GM12873 (cell line): ENCODE data around the gene RNU2-1.
"Not testable (repeated sequence)": the region's sequence is repeated elsewhere in the genome, so short reads cannot be mapped to it uniquely, and the experiment has no call there.

ENCODE experiments used
- CTCF ChIP-seq: IDR thresholded peaks from 2 replicates; pipeline ENCODE4 v1.5.1; 2012; ENCODE audit warnings: low read depth, mild to moderate bottlenecking, moderate library complexity, low read length, control low read depth; ENCODE audit not compliant: insufficient read depth; ENCODE audit errors: missing control alignments

The RNU2-1 gene

GRCh38 chr17:43233877-43234276 is at the start of gene RNU2-1:
TSS of gene RNU2-1 (minus strand) at chr17:43233977.
- TF ChIP-seq CTCF, result not testable (repeated sequence)

GRCh38 chr17:43228020-43228782 is 5.6 kb downstream of the RNU2-1 start, which contains the start of gene CCDC200:
TSS of gene CCDC200 (minus strand) at chr17:43228623. CDS start at chr17:43228554, 69 bp downstream.
- TF ChIP-seq CTCF, result not testable (repeated sequence)

DNA sequence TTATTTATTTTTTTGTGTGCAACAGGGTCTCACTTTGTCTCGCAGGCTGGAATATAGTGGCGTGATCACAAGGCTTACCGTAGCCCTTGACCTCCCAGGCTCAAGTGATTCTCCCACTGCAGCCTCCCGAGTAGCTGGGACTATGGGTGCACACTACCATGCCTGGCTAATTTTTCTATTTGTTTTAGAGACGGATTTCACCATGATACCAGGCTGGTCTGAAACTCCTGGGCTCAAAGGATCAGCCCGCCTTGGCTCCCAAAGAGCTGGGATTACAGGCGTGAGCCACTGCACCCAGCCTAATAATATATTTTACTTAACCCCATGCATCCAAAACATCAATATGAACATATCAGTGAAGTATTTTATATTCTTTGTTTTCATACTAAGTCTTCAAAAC is 7.4 kb downstream of the RNU2-1 start:
- TF ChIP-seq CTCF, result no peak

GRCh38 chr17:43224146-43224705 is 9.6 kb downstream of the RNU2-1 start:
- TF ChIP-seq CTCF, result no peak

GRCh38 chr17:43220511-43221125 is 13.2 kb downstream of the RNU2-1 start:
- TF ChIP-seq CTCF, result no peak

- TF ChIP-seq CTCF, result no peak
Measured at GRCh38 chr17:43219746-43220380, 13.9 kb downstream of the RNU2-1 start.

GRCh38 chr17:43219001-43219400 is 14.8 kb downstream of the RNU2-1 start:
- TF ChIP-seq CTCF, result no peak
